Right lobe of liver (tissue), 6 donors: ENCODE results near the gene CLCN3. TPM values are rescaled to one million over a fixed set of nuclear protein-coding genes. Genes with fewer than 3 reads are reported as not detected.
"Not testable (repeated sequence)": the region's sequence is repeated elsewhere in the genome, so short reads cannot be mapped to it uniquely, and the experiment has no call there.

ENCODE experiments used
- ATAC-seq, 4 donors: fragments of 200-7000 bp; cut with Tn5 transposase; one replicate each; pipeline ENCODE4 v1.9.1; 2020; ENCODE audit warnings: mild to moderate bottlenecking in 4 of 4, moderate library complexity in 4 of 4
- DNase-seq, 3 donors: peaks; one replicate each; pipeline ENCODE4 v3.0.0-alpha.2; 2020
- H3K27ac ChIP-seq, 3 donors: fragments of 200-600 bp; one replicate each; pipeline ENCODE4 v1.8.0; 2022
- H3K27me3 ChIP-seq, 2 donors: fragments of 200-600 bp; one replicate each; pipeline ENCODE4 v1.8.0; 2022
- H3K36me3 ChIP-seq, 4 donors: fragments of 200-600 bp; sonication (generic) in 1 of 4; one replicate each; pipeline versions ENCODE4 v1.5.1 to v1.8.0; 2017 to 2022; ENCODE audit warnings: control low read depth in 1 of 4
- H3K4me1 ChIP-seq, 4 donors: fragments of 200-600 bp; sonication (generic) in 1 of 4; one replicate each; pipeline versions ENCODE4 v1.5.1 to v1.8.0; 2017 to 2022; ENCODE audit warnings: control low read depth in 1 of 4
- H3K4me3 ChIP-seq, 3 donors: fragments of 200-600 bp; one replicate each; pipeline ENCODE4 v1.8.0; 2022
- H3K9me3 ChIP-seq, 4 donors: fragments of 200-600 bp; sonication (generic) in 1 of 4; one replicate each; pipeline versions ENCODE4 v1.5.1 to v1.8.0; 2017 to 2022; ENCODE audit warnings: control low read depth in 1 of 4
- POLR2A ChIP-seq: fragments of 450-650 bp; IDR thresholded peaks from one replicate; pipeline ENCODE4 v1.6.1; 2017; ENCODE audit warnings: antibody characterized with exemption, mild to moderate bottlenecking
- WGBS: methylation state at CpG from one replicate; pipeline ENCODE4 v1.1.6; 2018; ENCODE audit warnings: low coverage, low lambda C conversion rate; ENCODE audit not compliant: insufficient coverage; ENCODE audit errors: missing lambda C conversion rate; 5-methylcytosine and 5-hydroxymethylcytosine counted together
- intact Hi-C, 2 donors: fragments of 100-400 bp; cut with DNase I; formaldehyde crosslinking; loops; one replicate each; pipeline versions ENCODE4 v1.11.2 to v1.14.1; 2022
- total RNA-seq, 6 experiments: library from RNA; depleted of rRNA in 2 of 6; stranded (reverse); fragments of >200 nt in 2 of 6; fragmentation: NEBNext Ultra II Directional in 3 of 6; extraction: Animal tissue kit (Norgen Biotek cat#: 25700) in 3 of 6; gene quantifications; one replicate each; pipeline versions ENCODE4 v1.1.0 to v1.2.4, GENCODE V29; 2016 to 2023
- TF ChIP-seq, protein P1 (sequence below), 4 donors: fragments of 200-600 bp in 3 of 4; fragments of 450-650 bp in 1 of 4; IDR thresholded peaks; one replicate each; pipeline versions ENCODE4 v1.5.1 to v1.8.0; 2016 to 2022; ENCODE audit warnings: antibody characterized with exemption in 4 of 4, mild to moderate bottlenecking in 2 of 4
- donor health status: DM: no; HTN: yes; CAD: no.
- donor health status: DM: no; HTN: no; CAD: no.
- donor health status: DM: no; HTN: no; CAD: no.
- donor health status: DM: no; HTN: yes; CAD: no.
- donor health status: DM: no; HTN: yes; CAD: no.

Gene CLCN3
- total RNA-seq, 6 experiments from 2014 or later: 17.0 to 29.4 (median 19.6) TPM

DNA sequence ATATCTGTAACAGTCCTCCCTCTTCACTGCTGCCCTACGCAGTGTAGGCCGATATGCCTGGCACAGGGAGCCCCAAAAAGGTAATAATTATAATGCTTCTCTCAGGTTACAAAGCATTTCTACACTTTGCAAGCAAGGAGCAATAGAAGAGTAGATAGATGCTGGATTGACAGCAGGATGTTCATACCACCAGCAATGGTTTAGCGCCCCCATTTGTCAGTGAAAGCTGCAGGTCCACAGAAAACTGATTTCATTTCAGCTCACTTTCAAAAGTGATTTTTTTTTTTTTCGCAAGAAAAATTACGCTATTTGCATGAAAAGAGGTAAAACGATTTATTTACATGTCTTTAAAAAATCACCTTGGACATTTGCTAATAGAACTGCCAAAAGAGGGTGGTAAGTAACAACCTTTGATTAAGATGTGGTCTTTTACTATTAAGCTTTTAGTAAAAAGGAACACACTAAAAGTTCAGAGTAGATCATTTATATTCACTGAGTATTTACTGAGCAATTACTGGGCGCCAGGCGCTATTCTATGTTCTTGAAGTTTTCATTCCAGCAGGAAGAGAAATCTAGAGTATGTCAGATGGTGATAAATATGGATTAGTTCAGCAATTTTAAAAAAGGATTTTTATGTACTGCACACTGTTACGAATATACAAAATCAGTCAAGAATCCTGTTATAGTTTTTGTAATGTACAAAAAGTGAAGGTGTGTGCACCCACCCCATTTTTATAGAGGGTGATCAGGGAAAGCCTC, 103.0 kb downstream of the CLCN3 start:
- no peaks in the 10 kb centered on the region for H3K36me3 ChIP-seq
- WGBS: 75% methylated on average over 9 of the region's 9 CpGs
- DNase-seq (no peak), ATAC-seq (peak; percentile 48 to 61 (median 53))
- no peak overlapping the region for H3K27ac ChIP-seq
- intact Hi-C loops: no loop called here
- H3K27me3 ChIP-seq: no peaks in the 10 kb centered on the region
- no peaks in the 10 kb centered on the region for H3K4me1 ChIP-seq
- no peaks in the 10 kb centered on the region for H3K9me3 ChIP-seq
- TF ChIP-seq POLR2A: no peak
- TF ChIP-seq, protein P1, sequence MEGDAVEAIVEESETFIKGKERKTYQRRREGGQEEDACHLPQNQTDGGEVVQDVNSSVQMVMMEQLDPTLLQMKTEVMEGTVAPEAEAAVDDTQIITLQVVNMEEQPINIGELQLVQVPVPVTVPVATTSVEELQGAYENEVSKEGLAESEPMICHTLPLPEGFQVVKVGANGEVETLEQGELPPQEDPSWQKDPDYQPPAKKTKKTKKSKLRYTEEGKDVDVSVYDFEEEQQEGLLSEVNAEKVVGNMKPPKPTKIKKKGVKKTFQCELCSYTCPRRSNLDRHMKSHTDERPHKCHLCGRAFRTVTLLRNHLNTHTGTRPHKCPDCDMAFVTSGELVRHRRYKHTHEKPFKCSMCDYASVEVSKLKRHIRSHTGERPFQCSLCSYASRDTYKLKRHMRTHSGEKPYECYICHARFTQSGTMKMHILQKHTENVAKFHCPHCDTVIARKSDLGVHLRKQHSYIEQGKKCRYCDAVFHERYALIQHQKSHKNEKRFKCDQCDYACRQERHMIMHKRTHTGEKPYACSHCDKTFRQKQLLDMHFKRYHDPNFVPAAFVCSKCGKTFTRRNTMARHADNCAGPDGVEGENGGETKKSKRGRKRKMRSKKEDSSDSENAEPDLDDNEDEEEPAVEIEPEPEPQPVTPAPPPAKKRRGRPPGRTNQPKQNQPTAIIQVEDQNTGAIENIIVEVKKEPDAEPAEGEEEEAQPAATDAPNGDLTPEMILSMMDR (IDR thresholded peaks at IDR 0.05): peak in 3 of 4 donors; percentile 10 to 44 (median 42)
- H3K4me3 ChIP-seq: no peak overlapping the region

- WGBS: 70% methylated on average over 2 of the region's 2 CpGs
- no peaks in the 10 kb centered on the region for H3K4me1 ChIP-seq
- no peaks in the 10 kb centered on the region for H3K9me3 ChIP-seq
- ATAC-seq (no peak), DNase-seq (no peak)
- H3K36me3 ChIP-seq: no peaks in the 10 kb centered on the region
- H3K4me3 ChIP-seq: no peak overlapping the region
- intact Hi-C loops: no loop called here
- no peak overlapping the region for H3K27ac ChIP-seq
- no peaks in the 10 kb centered on the region for H3K27me3 ChIP-seq
- TF ChIP-seq, protein P1 (IDR thresholded peaks at IDR 0.05): no peak
- no peak for TF ChIP-seq POLR2A
Measured at GRCh38 chr4:169724260-169724659, 103.9 kb downstream of the CLCN3 start.

DNA sequence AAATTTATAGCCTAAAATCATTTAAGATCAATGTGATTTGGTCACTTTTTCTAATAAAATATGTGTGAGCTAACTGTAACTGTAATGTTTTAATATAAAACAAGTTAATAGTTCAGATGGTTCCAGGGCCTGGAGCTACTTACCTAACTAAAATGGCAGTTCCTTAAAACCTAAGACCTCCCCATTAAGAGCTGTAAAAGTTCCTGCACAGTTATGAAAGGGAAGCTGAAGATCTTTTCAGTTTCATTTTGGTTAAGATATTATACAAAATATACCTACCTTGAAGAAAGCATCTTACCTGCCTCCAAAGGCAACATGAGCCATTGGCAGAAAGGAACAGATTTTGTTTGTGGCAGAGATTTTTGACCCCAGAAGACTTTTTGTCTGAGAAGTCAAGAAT, 107.2 kb downstream of the CLCN3 start:
- Histone ChIP-seq H3K36me3 (no peaks in the 10 kb centered on the region), H3K27me3 (no peaks in the 10 kb centered on the region), H3K4me3 (no peak overlapping the region), H3K4me1 (no peaks in the 10 kb centered on the region), H3K27ac (no peak overlapping the region), H3K9me3 (no peaks in the 10 kb centered on the region)
- DNase-seq (no peak), ATAC-seq (no peak)
- no peak for TF ChIP-seq POLR2A
- TF ChIP-seq, protein P1 (IDR thresholded peaks at IDR 0.05): no peak
- intact Hi-C loops: no loop called here

DNA sequence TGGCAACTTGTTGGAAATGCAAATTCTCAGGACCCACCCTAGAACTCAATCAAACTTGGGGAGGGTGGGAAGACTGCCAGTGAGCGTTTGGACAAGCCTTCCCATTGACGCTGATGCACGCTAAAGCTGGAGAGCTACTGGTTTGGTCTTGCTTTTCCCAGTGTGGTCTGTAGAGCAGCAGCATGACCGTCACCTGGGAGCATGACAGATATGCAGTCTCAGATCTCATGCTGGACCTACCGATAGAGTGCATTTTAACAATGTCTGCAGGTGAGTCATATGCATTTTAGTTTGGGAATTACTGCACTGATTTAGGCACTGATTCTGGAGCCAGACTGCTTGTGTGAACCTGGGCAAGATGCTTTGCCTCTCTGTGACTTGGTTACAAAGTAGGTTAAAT, 110.2 kb downstream of the CLCN3 start:
- no peak for TF ChIP-seq POLR2A
- TF ChIP-seq, protein P1 (IDR thresholded peaks at IDR 0.05): no peak
- ATAC-seq: no peak
- Histone ChIP-seq H3K36me3 (no peaks in the 10 kb centered on the region), H3K27me3 (no peaks in the 10 kb centered on the region), H3K27ac (no peak overlapping the region), H3K9me3 (no peaks in the 10 kb centered on the region), H3K4me1 (no peaks in the 10 kb centered on the region), H3K4me3 (no peak overlapping the region)
- DNase-seq: no peak
- WGBS: 100% methylated on average over 5 of the region's 5 CpGs
- intact Hi-C loops: no loop called here

DNA sequence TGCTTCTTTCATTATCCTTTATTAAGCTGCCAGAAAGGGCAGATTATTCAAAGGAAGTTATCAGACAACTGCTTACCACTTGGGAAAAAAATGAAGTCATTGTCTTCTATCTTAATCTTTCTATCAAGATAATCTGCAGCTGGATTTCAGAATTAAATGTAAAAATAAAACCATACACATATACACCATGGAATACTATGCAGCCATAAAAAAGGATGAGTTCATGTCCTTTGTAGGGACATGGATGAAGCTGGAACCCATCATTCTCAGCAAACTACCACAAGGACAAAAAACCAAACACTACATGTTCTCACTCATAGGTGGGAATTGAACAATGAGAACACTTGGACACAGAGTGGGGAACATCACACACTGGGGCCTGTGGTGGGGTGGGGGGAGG, 118.2 kb downstream of the CLCN3 start:
- ATAC-seq, intact Hi-C loops, H3K27ac ChIP-seq: not testable (repeated sequence)

More for the DNA sequence above, 118.2 kb downstream of the CLCN3 start:
- not testable (repeated sequence) for DNase-seq, H3K36me3 ChIP-seq, H3K9me3 ChIP-seq, H3K4me3 ChIP-seq, H3K27me3 ChIP-seq, H3K4me1 ChIP-seq
